NCI-H345 (cell line): Measurements from ENCODE around the gene DNAJC4.
"Not testable (repeated sequence)": the region's sequence is repeated elsewhere in the genome, so short reads cannot be mapped to it uniquely, and the experiment has no call there.

Experiments used
- DNase-seq: peaks from one replicate; lab custom pipeline; 2025; lab: John Stamatoyannopoulos, UW

DNAJC4 gene

DNA sequence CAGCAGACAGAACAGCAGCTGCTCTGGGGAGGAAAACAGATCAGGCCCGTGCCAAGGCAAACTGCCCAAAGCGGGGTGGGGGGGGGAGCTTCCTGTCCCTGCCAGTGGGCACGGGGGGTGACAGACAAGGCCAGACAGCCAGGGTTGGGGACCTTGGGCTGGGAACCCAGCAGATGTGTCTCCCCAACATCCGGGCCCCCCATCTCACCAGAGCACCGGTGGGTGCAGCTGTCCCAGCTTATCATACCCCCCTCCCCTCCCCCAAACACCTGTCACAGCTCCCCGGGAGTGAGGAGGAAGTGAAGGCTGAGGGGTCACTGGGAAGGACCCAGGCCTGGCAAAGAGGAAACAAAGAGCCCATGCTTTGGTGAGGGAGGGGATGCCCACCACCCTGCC, 15.1 kb downstream of the DNAJC4 start:
- DNase-seq = no peak

DNA sequence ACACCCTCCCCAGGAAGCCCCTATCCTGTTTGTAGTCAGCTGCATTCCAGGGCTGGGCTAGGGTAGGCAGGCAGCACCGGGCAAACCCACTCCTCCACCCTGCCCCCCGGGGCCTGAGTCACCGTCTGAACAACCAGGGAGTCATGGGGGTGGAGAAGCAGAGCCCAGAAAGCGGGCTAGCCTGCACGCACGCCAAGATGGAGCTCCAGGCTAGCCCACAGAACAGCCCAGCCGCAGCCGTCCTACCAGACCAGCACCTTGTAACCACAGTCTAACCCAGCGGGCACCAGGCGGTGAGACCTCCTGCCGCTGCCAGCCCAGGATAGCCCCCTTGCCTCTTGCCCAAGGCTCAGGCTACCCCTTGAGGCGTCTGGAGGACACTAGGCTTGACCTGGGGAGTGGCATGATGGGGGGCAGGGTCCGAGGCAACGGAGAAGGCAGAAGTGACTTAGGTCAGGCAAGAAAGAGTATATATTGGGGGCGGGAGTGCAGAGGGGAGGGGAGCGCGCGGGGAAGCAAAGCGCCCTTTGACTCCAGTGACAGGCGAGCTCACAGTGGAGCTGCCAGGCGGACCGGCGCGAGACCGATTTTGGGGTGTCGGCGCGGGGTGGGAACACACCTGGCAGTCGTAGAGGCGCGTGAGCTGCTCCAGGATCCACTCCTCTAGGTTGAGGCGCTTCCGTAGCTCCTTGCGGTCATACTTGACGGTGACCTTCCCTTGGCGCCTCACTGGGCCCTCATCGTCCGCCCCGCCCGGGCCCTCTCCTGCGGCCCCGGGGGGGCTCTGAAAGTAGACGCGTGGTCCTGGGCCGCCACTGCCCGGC, 15.7 kb downstream of the DNAJC4 start:
- peak; percentile 58 for DNase-seq

DNA sequence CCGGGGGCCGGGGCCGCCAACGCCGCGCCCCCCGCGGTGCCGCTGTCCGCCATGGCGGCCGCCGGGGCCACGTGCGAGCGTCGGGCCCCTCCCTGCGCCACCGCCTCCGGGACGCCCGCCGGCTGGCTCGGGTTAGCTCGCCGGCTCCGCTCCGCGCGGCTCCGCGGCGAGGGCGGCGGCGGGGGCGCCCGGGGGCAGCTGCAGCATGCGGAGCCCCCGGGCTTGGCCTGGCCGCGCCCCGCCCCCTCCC, 16.2 kb downstream of the DNAJC4 start:
- DNase-seq = not testable (repeated sequence)

DNA sequence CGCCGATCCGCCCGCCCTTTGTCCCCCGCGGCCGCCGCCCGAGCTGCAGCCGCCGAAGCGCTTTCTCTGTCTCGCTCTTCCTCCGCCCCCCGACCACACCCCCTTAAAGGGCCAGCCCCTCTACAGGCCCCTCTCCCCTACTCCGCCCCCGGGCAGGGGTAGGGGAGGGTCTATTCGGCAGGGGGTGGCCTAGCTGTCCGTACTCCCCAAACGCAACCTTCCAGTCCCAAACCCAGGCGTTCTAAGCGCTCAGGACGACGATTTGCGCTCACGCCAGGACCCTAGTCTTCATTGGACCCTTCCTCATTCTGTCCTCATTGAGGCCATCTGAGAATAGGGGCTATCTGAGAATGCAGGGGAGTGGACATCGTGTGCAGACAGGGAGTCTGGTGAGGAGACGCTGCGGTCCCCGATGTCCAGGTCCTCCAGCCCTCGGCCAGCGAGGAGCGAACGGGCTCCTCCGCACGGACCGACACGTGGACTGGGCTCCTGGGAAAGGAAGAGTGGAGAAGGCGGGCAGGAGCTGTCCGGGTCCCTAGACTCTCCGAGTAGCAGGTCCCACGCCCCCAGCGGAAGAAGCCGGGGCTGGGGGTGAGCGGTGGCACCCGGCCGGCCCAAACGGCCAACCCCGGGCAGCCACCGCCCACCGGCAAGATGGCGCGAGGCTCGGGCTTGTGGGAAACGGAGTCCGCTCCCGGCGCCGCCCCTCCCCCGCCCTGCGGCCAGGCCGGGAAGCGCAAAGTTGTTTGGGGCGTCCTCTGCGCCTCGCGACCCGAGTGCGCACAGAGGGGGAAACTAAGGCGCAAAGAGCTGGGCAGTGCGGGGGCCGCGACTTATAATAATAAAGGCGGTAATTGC, 16.8 kb downstream of the DNAJC4 start, which contains the start of gene PPP1R14B:
Gene PPP1R14B, minus strand, starts transcription at position 73 of the 858 bp plus-strand sequence. CDS start 270 bp downstream, outside the sequence.
- peak; percentile 91 for DNase-seq

DNA sequence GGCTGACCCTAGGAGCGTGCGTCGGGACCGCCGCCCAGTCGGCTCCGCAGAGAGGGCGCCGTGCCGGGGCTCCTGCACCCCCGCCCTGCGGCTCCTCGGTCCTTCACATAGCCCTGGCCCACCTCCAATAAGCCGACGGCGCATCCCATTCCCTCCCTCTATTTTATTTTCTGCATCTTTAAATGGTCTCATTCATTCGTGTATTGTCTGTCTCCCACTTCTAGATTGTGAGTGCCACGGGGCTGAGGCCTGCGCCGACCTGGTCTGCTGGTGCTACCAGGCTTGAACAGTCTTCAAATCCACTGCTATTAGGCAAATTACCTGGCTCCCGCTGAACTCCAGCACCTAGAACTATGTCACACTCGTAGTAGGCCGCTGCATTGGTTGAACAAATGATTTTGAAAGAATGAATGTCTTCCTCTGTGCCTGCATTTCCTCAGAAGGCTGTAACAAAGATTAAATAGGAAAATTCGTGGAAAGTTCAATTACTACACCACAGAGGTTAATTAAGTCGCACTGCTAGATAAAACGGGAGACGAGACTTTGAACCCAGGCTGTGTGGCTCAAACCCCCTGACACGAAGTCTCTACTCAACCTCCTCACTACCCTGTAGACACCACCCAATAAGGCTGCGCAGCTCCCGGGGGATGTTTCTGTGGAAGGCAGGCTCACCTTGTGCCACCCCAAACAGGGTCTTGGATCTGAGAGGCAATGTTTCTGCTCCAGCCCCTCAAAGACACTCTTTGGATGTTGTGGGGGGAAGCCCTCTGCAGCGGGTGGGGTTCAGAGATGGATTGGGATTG, 17.6 kb downstream of the DNAJC4 start:
- peak; percentile 39 for DNase-seq

DNA sequence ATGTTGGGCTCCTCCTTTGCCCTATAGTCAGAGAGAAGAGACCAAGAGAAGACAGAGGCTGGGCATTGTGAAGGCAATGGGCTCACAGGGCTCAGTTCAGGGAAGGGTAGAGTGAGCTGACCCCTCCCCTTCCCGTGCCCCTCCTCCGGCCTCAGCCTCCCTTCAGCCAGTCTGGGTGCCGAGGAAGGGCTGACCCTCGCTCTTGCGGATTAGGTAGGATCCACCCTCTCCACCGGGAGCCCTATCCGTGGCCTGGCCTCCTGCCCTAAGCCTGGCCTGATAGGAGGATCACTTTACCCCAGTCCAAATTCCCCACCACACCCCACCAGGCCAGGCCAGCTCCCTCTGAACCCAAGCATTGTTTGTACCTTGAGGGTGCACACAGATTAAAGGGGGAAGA, 18.2 kb downstream of the DNAJC4 start:
- no peak for DNase-seq

DNA sequence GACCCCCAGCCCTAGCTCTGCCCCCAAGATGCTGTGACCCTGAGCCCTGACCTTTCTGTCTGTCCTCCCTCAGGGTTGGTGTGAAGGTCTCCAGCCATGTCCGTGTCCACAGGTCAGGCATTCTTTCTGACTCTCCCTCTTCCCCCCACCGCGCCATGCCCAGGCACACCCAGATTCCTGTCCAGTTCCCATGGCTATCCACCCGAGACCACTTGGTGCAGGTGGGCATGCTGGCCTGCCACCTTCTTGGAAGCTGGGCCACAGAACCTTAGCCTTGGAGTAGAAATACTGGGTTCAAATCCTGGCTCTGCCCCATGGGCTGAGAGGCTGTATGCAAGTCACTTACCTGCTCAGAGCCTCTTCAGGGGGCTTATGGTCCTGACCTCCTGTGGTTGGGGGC, 18.7 kb downstream of the DNAJC4 start:
- DNase-seq = no peak

DNA sequence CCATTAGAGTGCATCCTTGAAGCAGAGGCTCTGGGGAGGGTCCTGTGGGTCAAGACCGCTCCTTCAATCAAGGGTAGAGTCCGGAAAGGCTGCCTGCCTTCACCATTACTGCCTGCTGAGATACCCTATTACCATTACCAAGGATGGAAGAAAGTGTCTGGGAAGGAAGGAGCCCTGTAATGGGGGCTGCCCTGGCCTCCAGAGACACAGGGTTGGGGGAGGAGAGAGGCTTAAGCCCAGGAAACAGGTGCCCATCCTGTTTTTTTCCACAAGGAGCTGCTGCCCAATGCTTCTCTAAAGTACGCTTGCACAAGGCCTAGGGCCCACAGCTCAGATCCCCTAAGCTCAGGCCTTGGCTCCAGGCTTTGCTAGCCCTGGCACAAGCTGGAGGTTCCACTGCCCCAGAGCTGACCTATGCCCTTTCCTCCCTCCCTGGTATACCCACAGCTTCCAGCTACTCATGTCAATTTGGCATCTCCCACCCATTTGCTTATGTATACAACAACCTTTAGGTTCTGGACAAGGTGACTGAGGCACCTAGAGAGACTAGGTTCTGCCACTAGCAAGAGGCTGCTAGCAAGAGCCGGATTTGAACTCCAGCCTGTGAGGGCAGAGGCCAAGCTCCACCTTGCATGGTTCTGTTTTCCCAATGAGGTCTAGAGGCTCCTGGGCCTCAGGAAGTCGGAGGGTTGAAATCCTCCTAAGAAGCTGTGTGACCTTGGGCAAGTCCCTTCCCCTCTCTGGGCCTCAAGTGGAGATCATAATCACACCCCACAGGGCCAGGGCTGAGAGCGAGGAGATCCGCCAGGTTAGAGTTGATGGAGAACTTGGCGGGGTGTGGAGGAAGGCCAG, 19.4 kb downstream of the DNAJC4 start:
- no peak for DNase-seq

DNA sequence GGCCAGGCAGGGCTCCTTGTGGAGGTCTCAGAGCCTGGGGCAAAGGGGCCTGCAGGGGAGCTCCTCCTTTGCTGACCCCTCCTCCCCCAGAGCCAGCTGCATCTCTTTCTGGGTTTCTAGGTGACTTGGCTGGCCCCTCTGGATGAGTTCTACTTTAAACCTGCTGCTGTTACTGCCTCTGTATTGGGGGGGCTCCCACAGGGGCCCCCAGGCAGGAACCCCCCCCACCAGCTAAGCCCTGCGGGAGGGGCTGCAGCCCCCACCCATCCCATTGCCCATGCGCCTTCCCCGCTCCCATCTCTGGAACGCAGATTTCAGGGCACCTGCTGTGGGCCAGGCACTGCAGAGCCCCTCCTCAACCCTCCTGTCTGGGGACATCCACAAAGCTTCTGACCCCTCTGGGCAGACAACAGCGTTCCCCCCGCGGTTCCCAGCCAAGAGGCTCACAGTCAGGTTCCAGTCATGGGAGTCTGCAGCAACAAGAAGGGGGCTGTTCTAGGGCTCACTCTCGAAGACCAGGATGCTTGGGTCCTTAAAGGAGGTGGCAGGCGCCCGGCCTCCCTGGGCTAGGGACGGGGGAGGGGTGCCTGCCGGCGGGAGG, 20.2 kb downstream of the DNAJC4 start:
- DNase-seq = peak; percentile 53

DNA sequence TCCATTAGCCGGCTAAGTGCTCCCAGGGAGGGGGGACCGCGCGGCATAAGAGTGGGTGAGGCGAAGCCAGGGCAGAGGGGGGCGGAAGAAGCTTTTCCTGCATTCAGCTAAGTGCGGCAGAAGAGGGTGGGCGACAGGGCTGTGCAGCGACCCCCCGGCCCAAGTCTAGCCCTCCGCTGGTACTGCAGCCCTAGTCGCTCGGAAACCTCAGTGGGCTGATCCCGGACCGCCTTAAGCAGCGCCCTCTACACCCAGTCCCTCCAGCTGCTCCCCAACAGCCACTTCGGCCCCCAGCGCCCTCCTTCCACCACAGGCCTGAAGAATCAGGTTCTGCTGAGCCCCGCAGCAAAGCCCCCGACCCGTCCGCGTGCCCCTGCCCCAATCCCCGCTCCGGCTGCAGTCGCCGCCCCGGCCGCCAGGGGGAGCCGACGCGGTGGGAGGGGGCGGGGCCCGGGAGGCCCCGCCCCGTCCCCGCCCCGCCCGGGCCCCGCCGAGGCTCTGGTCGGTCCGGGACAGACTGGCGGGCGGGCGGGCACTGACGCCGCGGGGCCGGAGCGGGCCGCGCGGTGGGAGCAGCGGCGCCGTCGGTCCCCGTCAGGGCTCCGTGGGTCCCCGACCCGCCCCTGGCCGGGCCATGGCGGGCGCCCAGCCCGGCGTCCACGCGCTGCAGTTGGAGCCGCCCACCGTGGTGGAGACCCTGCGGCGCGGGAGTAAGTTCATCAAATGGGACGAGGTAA, 20.8 kb downstream of the DNAJC4 start, which contains the start of gene PLCB3:
Gene PLCB3, plus strand, starts transcription at position 515 of the 737 bp plus-strand sequence. Its CDS starts 120 bp downstream, at position 635.
- DNase-seq = peak; percentile 47

DNA sequence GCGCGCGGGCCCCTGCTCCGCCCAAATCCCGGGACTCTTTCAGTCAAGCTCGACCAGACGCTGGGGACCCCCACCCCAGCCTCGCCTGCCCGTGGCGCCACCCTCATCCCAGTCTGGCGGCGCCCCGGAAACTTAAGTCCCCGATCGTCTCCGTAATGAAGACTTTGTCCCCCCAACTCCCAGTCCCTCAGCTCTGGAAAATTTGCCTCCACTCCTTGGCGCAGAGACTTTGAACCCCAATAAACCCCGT, 21.3 kb downstream of the DNAJC4 start:
- no peak for DNase-seq

DNA sequence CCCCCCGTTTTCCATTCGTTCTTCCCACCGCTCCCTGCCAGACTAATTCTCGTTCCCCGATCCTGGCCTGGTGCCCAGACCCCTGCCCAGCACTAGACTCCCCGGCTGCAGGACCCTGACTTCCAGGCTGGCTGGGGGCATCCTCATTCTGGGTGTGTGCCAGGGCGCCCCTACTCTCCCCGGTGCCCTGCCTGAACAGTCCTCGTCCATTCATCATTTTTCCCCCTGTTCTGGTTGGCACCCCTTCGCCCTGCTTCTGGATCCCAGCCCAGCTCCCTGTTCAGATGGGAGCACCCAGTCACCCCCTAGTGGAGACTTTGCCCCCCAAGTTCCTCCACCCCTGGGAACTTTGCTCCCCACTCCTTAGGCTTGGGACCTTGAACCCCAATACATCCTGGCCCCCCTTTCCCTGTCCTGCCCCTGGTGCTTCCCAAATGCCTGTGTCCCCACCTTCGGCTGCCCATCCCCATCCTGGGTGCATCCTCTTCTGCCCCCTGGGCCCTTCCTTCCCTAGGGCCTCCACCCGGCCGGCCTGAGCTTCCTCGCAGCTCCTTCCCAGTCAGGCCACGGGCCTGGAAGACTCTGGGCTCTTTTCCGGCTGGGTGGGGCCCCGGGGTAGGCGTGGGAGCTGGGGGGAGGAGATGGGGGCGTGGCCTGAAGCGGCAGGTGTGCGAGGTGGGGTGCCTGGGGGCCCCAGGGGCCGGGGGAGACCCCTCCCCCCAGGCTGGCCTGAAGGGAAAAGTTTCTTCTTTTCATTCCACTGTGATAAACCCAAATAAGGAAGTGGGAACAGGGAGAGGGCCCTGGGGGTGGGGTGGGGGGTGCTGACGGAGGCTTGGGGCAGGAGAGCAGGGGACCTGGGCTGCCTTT, 21.9 kb downstream of the DNAJC4 start:
- DNase-seq = peak; percentile 28

DNA sequence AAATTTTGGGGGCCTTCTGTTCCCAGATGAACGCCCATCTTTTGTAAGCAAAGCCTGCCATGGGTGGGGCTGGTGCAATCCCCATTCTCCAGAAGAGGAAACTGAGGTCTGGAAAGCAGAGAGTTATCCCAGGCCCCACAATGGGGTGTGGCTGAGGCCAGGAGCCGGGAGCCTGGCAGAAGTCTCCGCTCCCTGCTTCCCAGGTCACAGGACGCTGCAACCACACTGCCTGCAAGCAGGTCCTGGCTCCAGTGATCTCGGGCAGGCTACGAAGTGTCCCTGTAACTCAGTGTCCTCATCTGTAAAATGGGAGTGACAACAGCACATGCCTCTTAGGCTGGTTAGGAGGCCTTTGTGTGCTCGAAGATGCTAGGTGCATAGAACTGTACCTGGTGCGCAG, 22.7 kb downstream of the DNAJC4 start:
- no peak for DNase-seq

DNA sequence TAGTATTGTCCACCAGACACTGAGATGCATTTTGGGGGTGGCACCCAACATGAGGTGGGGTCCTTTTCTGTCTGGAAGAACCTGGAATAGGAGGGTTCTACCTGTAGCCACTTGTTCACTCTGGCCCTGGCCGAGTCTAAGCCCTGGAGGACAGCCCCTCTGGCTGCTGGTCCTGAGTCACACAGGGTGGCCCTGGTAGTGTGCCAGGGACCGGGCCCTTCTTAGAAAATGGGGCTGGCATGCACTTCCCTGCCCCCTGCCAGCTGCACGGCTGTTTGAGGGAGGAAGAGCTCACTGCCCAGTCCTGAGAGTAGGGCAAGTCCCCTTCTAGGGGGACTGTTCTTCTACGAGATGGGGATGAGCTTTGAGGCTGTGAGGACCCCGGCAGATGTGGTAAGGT, 23.1 kb downstream of the DNAJC4 start:
- DNase-seq = no peak

DNA sequence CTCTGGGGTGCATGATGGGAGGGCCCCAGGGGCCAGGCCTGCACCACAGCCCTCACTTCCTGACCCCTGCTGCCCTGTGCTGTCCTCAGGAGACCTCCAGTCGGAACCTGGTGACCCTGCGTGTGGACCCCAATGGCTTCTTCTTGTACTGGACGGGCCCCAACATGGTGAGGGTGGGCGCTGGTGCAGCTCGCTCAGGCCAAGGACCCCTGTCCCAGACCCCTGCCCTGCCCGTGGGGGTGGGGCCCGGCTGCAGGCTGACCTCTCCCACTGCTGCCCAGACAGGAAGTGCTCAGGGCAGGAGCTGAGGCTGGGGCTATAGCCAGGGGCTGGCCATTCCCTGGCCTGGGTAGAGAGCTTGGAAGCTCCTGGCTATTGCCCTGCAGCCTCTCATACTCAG, 24.0 kb downstream of the DNAJC4 start:
- DNase-seq = no peak

DNA sequence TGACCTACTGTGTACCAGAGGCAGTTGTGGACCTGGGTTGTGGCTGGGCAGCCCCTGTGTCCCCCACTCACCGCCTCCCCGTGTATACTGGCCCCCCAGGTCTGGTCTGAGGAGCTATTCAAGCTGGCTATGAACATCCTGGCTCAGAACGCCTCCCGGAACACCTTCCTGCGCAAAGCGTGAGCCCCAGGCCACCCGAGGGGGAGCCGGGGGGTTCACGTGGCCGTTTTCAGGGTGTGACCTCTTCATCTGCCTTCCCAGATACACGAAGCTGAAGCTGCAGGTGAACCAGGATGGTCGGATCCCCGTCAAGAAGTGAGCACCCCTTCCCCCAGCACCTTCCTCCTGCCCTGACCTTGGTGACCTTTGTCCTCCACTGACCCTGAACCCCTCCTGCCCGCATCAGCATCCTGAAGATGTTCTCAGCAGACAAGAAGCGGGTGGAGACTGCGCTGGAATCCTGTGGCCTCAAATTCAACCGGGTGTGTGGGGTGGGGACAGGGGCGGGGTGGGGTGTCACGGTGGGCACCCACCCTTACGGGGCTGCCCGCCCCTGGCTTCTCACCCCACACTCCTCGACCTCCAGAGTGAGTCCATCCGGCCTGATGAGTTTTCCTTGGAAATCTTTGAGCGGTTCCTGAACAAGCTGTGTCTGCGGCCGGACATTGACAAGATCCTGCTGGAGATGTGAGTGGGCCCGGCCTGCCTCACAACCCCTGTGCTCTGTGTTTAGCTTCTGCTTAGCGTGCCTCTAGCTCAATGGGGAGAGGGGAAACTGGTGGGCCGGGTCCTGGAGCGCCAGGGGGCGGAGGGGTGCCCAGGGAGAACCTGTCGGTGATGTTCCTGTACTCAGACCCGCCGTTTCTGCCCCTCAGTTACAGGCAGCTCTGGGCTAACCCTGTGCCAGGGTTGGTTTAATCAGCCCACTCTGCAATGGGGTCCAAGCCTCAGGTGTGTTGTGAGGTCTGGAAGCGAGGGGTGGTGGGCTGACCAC, 25.1 kb downstream of the DNAJC4 start:
- DNase-seq = no peak

DNA sequence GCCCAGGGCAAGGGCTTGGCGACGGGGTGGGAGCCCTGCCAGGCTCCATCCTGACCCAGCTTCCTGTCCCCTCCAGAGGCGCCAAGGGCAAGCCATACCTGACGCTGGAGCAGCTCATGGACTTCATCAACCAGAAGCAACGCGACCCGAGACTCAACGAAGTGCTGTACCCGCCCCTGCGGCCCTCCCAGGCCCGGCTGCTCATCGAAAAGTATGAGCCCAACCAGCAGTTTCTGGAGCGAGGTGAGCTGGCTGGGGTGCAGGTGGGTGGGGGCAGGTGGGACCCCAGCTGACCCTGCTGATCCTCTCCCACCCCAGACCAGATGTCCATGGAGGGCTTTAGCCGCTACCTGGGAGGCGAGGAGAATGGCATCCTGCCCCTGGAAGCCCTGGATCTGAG, 26.0 kb downstream of the DNAJC4 start:
- no peak for DNase-seq

DNA sequence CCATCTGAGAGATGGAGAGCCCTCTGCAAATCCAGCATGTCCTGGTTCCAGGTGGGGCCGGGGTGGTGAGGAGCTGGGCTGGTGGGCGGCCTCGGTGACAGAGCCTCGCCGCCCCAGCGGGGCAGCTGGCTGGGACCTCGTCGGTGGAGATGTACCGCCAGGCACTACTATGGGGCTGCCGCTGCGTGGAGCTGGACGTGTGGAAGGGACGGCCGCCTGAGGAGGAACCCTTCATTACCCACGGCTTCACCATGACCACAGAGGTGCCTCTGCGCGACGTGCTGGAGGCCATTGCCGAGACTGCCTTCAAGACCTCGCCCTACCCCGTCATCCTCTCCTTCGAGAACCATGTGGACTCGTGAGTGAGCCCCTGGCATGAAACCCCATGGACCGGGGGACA, 28.0 kb downstream of the DNAJC4 start:
- DNase-seq = no peak
